Natural killer cell (primary cell): Measurements from ENCODE around the gene THOP1. TPM values are rescaled to one million over a fixed set of nuclear protein-coding genes. Genes with fewer than 3 reads are reported as not detected.

ENCODE experiments used
- ATAC-seq, 3 donors: fragments of 150-1000 bp in 2 of 3; fragments of 200-7000 bp in 1 of 3; cut with Tn5 transposase; 1 replicate in 1 of 3; 2 replicates in 2 of 3; pipeline ENCODE4 v1.10.0; 2021; ENCODE audit warnings: mild to moderate bottlenecking in 2 of 3, moderate library complexity in 2 of 3
- DNase-seq, 2 donors: peaks; one replicate each; pipeline versions ENCODE4 v3.0.0 to v3.0.0-alpha.2; 2013 to 2021; ENCODE audit warnings: mixed read lengths in 1 of 2
- H3K27ac ChIP-seq: one replicate; pipeline ENCODE4 v1.5.1; 2013; ENCODE audit warnings: mild to moderate bottlenecking, low read length
- H3K27me3 ChIP-seq: one replicate; pipeline ENCODE4 v1.6.1; 2013; ENCODE audit warnings: low read length; ENCODE audit not compliant: control insufficient read depth, insufficient read depth
- H3K36me3 ChIP-seq: one replicate; pipeline ENCODE4 v1.6.1; 2013; ENCODE audit warnings: low read length; ENCODE audit not compliant: control insufficient read depth, insufficient read depth
- H3K4me1 ChIP-seq: one replicate; pipeline ENCODE4 v1.6.1; 2013; ENCODE audit warnings: low read length; ENCODE audit not compliant: control insufficient read depth, insufficient read depth
- H3K4me3 ChIP-seq: one replicate; pipeline ENCODE4 v1.5.1; 2013; ENCODE audit warnings: low read length
- H3K9me3 ChIP-seq: one replicate; pipeline ENCODE4 v1.6.1; 2013; ENCODE audit warnings: low read length; ENCODE audit not compliant: control insufficient read depth, insufficient read depth
- H3K27ac Mint-ChIP-seq, 2 donors: one replicate each; pipeline ENCODE4 v1.8.0; 2022; ENCODE audit warnings: mild to moderate bottlenecking in 2 of 2, mixed read lengths in 2 of 2, moderate library complexity in 1 of 2
- H3K27me3 Mint-ChIP-seq, 2 donors: one replicate each; pipeline ENCODE4 v1.8.0; 2022; ENCODE audit warnings: low read depth in 2 of 2, mixed read lengths in 2 of 2
- H3K36me3 Mint-ChIP-seq: one replicate; pipeline ENCODE4 v1.8.0; 2022; ENCODE audit warnings: mixed read lengths
- H3K4me1 Mint-ChIP-seq, 2 donors: one replicate each; pipeline ENCODE4 v1.8.0; 2022; ENCODE audit warnings: mixed read lengths in 2 of 2
- H3K4me3 Mint-ChIP-seq: one replicate; pipeline ENCODE4 v1.8.0; 2022; ENCODE audit warnings: mild to moderate bottlenecking, moderate library complexity, mixed read lengths
- H3K9me3 Mint-ChIP-seq, 2 donors: one replicate each; pipeline ENCODE4 v1.8.0; 2022; ENCODE audit warnings: mixed read lengths in 2 of 2
- CTCF ChIP-seq: fragments of 200-600 bp; IDR thresholded peaks from one replicate; pipeline ENCODE4 v1.8.0; 2022; ENCODE audit warnings: antibody characterized with exemption
- WGBS: methylation state at CpG from one replicate; pipeline ENCODE4 v1.1.7; 2013; ENCODE audit warnings: missing lambda C conversion rate; ENCODE audit not compliant: insufficient coverage; 5-methylcytosine and 5-hydroxymethylcytosine counted together
- intact Hi-C: fragments of 100-400 bp; cut with micrococcal nuclease; formaldehyde crosslinking; loops from one replicate; pipeline ENCODE4 v1.14.2; 2022
- total RNA-seq, 4 donors: library from RNA; stranded (reverse); fragments of 120-200 nt in 1 of 4; gene quantifications; one replicate each; pipeline versions ENCODE4 v1.2.3 to v1.2.4, GENCODE V29; 2013 to 2022

The THOP1 gene
- total RNA-seq, 3 donors from 2014 or later (not counting 1 experiment from before 2014, with no cell fraction given), result 31.6 to 44.0 (median 33.4) TPM

DNA sequence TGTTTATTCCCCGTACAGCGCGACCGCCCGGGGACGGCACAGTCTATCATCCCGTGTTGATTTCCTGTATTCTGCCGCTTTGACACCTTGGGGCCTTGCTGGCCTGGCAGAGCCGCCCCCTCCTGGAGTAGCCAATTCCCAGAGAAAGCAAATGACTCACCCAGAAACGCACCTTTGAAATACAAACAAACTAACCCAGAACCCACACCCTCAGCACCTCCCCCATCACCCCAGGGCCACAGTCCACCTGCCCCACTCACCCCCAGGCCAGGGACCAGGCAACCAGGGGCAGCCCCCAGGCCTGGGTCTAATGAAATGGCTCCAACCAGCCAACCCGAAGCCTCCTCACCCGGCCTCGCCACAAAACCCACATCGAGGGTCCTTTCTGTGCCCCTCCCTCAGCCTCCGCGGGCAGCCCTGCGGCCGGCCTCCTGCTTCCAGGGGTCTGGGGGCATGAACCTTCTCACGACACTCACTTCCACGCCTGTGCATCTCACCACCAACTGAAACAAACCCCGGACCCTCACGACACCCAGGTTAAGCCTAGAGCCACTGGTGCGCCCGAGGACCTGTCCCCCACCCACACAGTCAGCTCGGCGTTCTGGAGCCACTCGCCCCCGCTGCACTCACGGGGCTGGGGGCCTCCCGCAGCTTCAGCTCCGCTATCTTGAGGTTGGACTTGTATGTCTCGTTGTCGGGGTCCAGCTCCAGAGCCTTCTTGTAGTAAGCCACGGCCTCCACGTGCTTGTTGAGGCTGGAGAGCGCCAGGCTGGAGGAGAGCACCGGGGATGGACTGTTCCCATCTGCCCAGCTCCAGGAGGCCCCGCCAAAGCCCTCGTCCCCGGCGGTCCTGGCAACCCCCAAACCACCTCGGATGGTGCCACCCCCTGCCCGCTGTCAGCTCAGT lies 23.2 kb upstream of the THOP1 start:
- 95% methylated on average over 43 of the region's 43 CpGs for WGBS
- Histone ChIP-seq H3K27me3 (no peaks in the 10 kb centered on the region), H3K36me3 (peaks cover 45% of the 10 kb centered on the region), H3K9me3 (no peaks in the 10 kb centered on the region), H3K4me3 (no peak overlapping the region), H3K4me1 (no peaks in the 10 kb centered on the region), H3K27ac (no peak overlapping the region)
- Mint-ChIP-seq H3K27ac (no peak overlapping the region), H3K4me3 (no peak overlapping the region), H3K36me3 (no peaks in the 10 kb centered on the region), H3K4me1 (peaks cover 0 to 4% of the 10 kb centered on the region in 2 donors), H3K9me3 (no peaks in the 10 kb centered on the region), H3K27me3 (no peaks in the 10 kb centered on the region)
- DNase-seq (no peak), ATAC-seq (no peak)
- no peak for TF ChIP-seq CTCF
- intact Hi-C loops, result no loop called here

- H3K27me3 ChIP-seq, result no peaks in the 10 kb centered on the region
- H3K27ac ChIP-seq, result no peak overlapping the region
- ATAC-seq (peak in 1 of 3 donors; percentile 24), DNase-seq (no peak)
- no peak for TF ChIP-seq CTCF
- H3K9me3 Mint-ChIP-seq, result no peaks in the 10 kb centered on the region
- no peak overlapping the region for H3K4me3 Mint-ChIP-seq
- peaks cover 48% of the 10 kb centered on the region for H3K36me3 ChIP-seq
- 95% methylated on average over 23 of the region's 23 CpGs for WGBS
- peaks cover 0 to 4% of the 10 kb centered on the region in 2 donors for H3K4me1 Mint-ChIP-seq
- no peaks in the 10 kb centered on the region for H3K27me3 Mint-ChIP-seq
- H3K27ac Mint-ChIP-seq, result no peak overlapping the region
- H3K9me3 ChIP-seq, result no peaks in the 10 kb centered on the region
- intact Hi-C loops, result no loop called here
- H3K36me3 Mint-ChIP-seq, result no peaks in the 10 kb centered on the region
- H3K4me1 ChIP-seq, result no peaks in the 10 kb centered on the region
- no peak overlapping the region for H3K4me3 ChIP-seq
Observed at GRCh38 chr19:2762783-2763496, 22.4 kb upstream of the THOP1 start.

GRCh38 chr19:2763687-2764086 lies 21.6 kb upstream of the THOP1 start:
- no peaks in the 10 kb centered on the region for H3K9me3 Mint-ChIP-seq
- Histone ChIP-seq H3K9me3 (no peaks in the 10 kb centered on the region), H3K27ac (no peak overlapping the region), H3K27me3 (no peaks in the 10 kb centered on the region), H3K4me1 (no peaks in the 10 kb centered on the region), H3K4me3 (no peak overlapping the region), H3K36me3 (peaks cover 48% of the 10 kb centered on the region)
- no peak overlapping the region for H3K4me3 Mint-ChIP-seq
- no peak for ATAC-seq
- peaks cover 0 to 4% of the 10 kb centered on the region in 2 donors for H3K4me1 Mint-ChIP-seq
- H3K27ac Mint-ChIP-seq, result no peak overlapping the region
- no peaks in the 10 kb centered on the region for H3K27me3 Mint-ChIP-seq
- TF ChIP-seq CTCF, result no peak
- H3K36me3 Mint-ChIP-seq, result no peaks in the 10 kb centered on the region
- 96% methylated on average over 12 of the region's 12 CpGs for WGBS
- intact Hi-C loops, result no loop called here
- no peak for DNase-seq
